Amniotic stem cell (primary cell): ENCODE results near the gene ZBED4.
"Not testable (repeated sequence)": the region's sequence is repeated elsewhere in the genome, so short reads cannot be mapped to it uniquely, and the experiment has no call there.

Experiments
- DNase-seq: peaks from one replicate; lab custom pipeline; 2025; lab: John Stamatoyannopoulos, UW

The ZBED4 gene

GRCh38 chr22:49852898-49853894, at the start of gene ZBED4:
Gene ZBED4 (plus strand): TSS chr22:49853844. CDS start chr22:49883663, 29,819 bp downstream.
- peak; percentile 89 for DNase-seq

- DNase-seq: no peak
These were observed 46.5 kb upstream of the ZBED4 start for GRCh38 chr22:49807129-49807528.

- DNase-seq: no peak
These were observed 45.6 kb upstream of the ZBED4 start for GRCh38 chr22:49807780-49808708.

GRCh38 chr22:49810363-49811019, 43.2 kb upstream of the ZBED4 start:
- DNase-seq: no peak

- no peak for DNase-seq
These were observed 42.4 kb upstream of the ZBED4 start for GRCh38 chr22:49811020-49811791.

GRCh38 chr22:49812838-49813237, 40.8 kb upstream of the ZBED4 start:
- no peak for DNase-seq

GRCh38 chr22:49814164-49814686, 39.4 kb upstream of the ZBED4 start:
- DNase-seq: no peak

- DNase-seq: no peak
These were observed 38.8 kb upstream of the ZBED4 start for GRCh38 chr22:49814856-49815255.

GRCh38 chr22:49815641-49816091, 38.0 kb upstream of the ZBED4 start:
- DNase-seq: no peak

GRCh38 chr22:49817359-49817758, 36.3 kb upstream of the ZBED4 start:
- DNase-seq: no peak

- DNase-seq: no peak
These were observed 32.7 kb upstream of the ZBED4 start for GRCh38 chr22:49820984-49821383.

- DNase-seq: not testable (repeated sequence)
These were observed 31.9 kb upstream of the ZBED4 start for GRCh38 chr22:49821741-49822140.

GRCh38 chr22:49823289-49824045, 30.2 kb upstream of the ZBED4 start:
- DNase-seq: no peak

- no peak for DNase-seq
These were observed 29.3 kb upstream of the ZBED4 start for GRCh38 chr22:49824185-49824925.

- no peak for DNase-seq
These were observed 28.7 kb upstream of the ZBED4 start for GRCh38 chr22:49824936-49825335.

- DNase-seq: no peak
These were observed 28.2 kb upstream of the ZBED4 start for GRCh38 chr22:49825436-49825835.

GRCh38 chr22:49825944-49826602, 27.6 kb upstream of the ZBED4 start:
- no peak for DNase-seq

GRCh38 chr22:49826603-49827270, 26.9 kb upstream of the ZBED4 start:
- no peak for DNase-seq
